Lower leg skin (tissue), 4 donors: Measurements from ENCODE around the gene SYNE2. TPM values are rescaled to one million over a fixed set of nuclear protein-coding genes. Genes with fewer than 3 reads are reported as not detected.
"Not testable (repeated sequence)": the region's sequence is repeated elsewhere in the genome, so short reads cannot be mapped to it uniquely, and the experiment has no call there.

Experiments used
- DNase-seq, 2 donors: peaks; one replicate each; pipeline ENCODE4 v3.0.0-alpha.2; 2019; ENCODE audit warnings: low spot score in 2 of 2
- H3K4me3 ChIP-seq: fragments of 200-600 bp; sonication (generic); 2 replicates; pipeline ENCODE4 v1.5.1; 2017; ENCODE audit warnings: mild to moderate bottlenecking, low read depth; ENCODE audit not compliant: poor library complexity, severe bottlenecking
- CTCF ChIP-seq, 3 donors: fragments of 450-650 bp; IDR thresholded peaks; one replicate each; pipeline ENCODE4 v1.5.1; 2016; ENCODE audit warnings: antibody characterized with exemption in 3 of 3, mild to moderate bottlenecking in 3 of 3, moderate library complexity in 2 of 3
- POLR2A ChIP-seq, 2 donors: fragments of 450-650 bp; IDR thresholded peaks; one replicate each; pipeline ENCODE4 v1.6.1; 2016 to 2017; ENCODE audit warnings: antibody characterized with exemption in 2 of 2, mild to moderate bottlenecking in 1 of 2, moderate library complexity in 1 of 2
- WGBS, 2 donors: methylation state at CpG; one replicate each; pipeline ENCODE4 v1.1.5; 2018; 5-methylcytosine and 5-hydroxymethylcytosine counted together
- intact Hi-C: fragments of 100-400 bp; cut with DNase I; formaldehyde crosslinking; loops from one replicate; pipeline ENCODE4 v1.15.0; 2023; ENCODE audit warnings: low total_unique reads
- total RNA-seq, 4 donors: library from RNA; depleted of rRNA; stranded (reverse); fragments of >200 nt; gene quantifications; one replicate each; pipeline ENCODE4 v1.1.0, GENCODE V29; 2016

Gene SYNE2
- total RNA-seq, 4 donors from 2014 or later = 200 to 479 (median 232) TPM

GRCh38 chr14:64209444-64210131 lies 356.8 kb downstream of the SYNE2 start:
- TF ChIP-seq POLR2A (IDR thresholded peaks at IDR 0.05) (no peak), CTCF (IDR thresholded peaks at IDR 0.05) (no peak)
- no peak overlapping the region for H3K4me3 ChIP-seq
- DNase-seq = no peak
- WGBS, 2 donors = 64 to 76% methylated on average over 19 to 21 of the region's 21 CpGs
- intact Hi-C loops = no loop called here

- 91 to 93% methylated on average over 12 of the region's 12 CpGs for WGBS, 2 donors
- TF ChIP-seq POLR2A (IDR thresholded peaks at IDR 0.05) (no peak), CTCF (IDR thresholded peaks at IDR 0.05) (no peak)
- no peak for DNase-seq
These were observed 357.4 kb downstream of the SYNE2 start for GRCh38 chr14:64210216-64210615.

DNA sequence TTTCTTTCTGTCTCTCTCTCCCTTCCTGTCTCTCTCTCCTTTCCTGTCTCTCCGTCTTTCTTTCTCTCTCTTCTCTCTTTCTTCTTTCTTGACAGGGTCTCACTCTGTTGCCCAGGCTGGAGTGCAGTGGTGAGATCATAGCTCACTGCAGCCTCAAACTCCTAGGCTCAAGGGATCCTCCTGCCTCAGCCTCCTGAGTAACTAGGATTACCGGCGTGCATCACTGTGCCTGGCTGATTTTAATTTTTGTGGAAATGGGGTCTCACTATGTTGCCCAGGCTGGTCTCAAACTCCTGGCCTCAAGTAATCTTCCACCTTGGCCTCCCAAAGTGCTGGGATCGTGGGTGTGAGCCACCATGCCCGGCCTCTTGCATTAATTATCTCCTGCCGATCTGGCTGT lies 358.1 kb downstream of the SYNE2 start:
- intact Hi-C loops, DNase-seq, H3K4me3 ChIP-seq: not testable (repeated sequence)
- WGBS, 2 donors = 85 to 88% methylated on average over 6 of the region's 6 CpGs

More at GRCh38 chr14:64210216-64210615, 357.4 kb downstream of the SYNE2 start:
- intact Hi-C loops = no loop called here
- no peak overlapping the region for H3K4me3 ChIP-seq

DNA sequence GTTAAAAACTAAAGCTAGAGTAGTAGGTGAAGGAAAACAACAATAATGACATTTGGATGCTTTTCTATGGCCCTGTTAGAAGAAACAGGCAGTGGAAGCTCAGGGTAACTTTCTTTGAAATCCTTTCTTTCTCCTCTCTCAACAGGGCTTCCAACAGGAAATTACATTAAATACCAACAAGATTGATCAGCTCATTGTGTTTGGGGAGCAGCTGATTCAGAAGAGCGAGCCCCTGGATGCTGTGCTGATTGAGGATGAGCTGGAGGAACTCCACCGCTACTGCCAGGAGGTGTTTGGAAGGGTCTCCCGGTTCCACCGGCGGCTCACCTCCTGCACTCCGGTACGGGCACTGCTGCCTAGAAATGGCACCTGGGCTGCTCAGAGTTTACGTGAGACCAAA lies 359.9 kb downstream of the SYNE2 start:
- no peak overlapping the region for H3K4me3 ChIP-seq
- intact Hi-C loops = no loop called here
- DNase-seq = no peak
- TF ChIP-seq CTCF (IDR thresholded peaks at IDR 0.05) = no peak
- 93 to 95% methylated on average over 8 of the region's 8 CpGs for WGBS, 2 donors

DNA sequence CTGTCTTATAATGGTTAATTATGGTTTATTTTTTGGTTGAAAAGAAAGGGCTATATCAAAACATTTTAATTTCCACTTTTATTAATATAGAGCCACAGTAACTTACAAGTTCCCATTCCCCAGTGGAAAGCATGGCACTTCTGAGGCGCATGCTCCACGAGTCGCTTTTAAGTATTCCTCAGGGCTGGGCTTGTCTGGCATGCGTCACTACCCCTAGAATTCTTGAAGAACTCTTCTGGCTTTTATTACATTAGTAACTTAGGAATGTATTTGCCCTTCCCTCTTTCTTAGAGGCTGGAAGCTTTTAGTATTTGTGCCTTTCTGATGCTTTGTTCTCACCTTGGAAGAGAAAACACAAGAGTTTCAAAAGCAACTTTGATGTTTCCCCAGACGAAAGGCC lies 360.3 kb downstream of the SYNE2 start:
- TF ChIP-seq CTCF (IDR thresholded peaks at IDR 0.05) = no peak
- TF ChIP-seq POLR2A (IDR thresholded peaks at IDR 0.05) = no peak
- no peak for DNase-seq
- intact Hi-C loops = no loop called here
- WGBS, 2 donors = 65 to 70% methylated on average over 5 of the region's 5 CpGs
- H3K4me3 ChIP-seq = no peak overlapping the region

DNA sequence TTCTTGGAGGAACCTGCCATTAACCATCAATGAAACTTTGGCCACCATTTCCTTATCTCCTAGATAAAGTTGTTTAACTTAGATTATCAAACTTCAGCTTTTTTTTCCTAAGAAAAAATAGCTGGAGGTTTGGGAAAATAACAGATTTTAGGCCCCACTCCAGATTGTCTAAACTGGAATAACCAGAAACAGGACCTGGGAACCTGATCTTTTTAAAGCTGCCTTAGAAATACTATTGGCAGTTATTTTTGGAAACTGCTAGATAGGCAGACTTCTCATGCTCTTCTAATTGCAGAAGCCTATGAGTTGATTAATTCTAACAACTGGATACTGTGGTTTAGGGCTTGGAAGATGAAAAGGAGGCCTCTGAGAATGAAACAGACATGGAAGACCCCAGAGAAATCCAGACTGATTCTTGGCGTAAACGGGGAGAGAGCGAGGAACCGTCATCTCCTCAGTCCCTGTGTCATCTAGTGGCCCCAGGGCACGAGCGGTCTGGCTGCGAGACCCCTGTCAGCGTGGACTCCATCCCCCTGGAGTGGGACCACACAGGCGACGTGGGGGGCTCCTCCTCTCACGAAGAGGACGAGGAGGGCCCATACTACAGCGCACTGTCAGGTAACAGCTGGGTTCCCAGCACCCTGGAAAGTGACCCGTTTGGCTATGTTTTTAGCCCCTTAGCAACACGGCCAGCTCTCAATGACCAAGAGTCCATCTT lies 361.2 kb downstream of the SYNE2 start:
- DNase-seq = no peak
- no peak overlapping the region for H3K4me3 ChIP-seq
- no peak for TF ChIP-seq CTCF (IDR thresholded peaks at IDR 0.05)
- no peak for TF ChIP-seq POLR2A (IDR thresholded peaks at IDR 0.05)
- WGBS, 2 donors = 90% methylated on average over 15 of the region's 15 CpGs
- intact Hi-C loops = no loop called here
